Femur (tissue), 1 donor: ENCODE measurements around the gene LMOD1.

Source experiments
- DNase-seq: peaks from one replicate; pipeline ENCODE4 v3.0.0-alpha.2; 2017

The LMOD1 gene

DNA sequence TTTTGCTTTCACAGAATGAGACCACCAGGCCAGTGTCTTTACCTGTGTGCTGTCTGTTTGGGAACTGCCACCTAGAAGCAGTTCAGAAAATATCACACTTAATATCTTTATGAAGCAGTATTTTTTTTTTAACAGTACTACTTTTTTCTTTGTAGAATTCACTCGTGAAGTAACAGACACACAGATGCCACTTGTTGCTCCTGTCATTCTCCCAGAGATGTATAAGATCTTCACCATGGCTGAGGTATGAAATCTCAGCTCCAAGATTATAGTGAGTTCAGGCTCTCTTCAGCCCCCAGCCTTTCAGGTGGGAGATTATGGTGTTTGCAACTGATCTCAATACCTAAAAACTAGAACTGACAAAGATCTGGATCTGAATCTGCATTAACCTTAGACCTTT is 94.4 kb downstream of the LMOD1 start:
- DNase-seq: no peak

DNA sequence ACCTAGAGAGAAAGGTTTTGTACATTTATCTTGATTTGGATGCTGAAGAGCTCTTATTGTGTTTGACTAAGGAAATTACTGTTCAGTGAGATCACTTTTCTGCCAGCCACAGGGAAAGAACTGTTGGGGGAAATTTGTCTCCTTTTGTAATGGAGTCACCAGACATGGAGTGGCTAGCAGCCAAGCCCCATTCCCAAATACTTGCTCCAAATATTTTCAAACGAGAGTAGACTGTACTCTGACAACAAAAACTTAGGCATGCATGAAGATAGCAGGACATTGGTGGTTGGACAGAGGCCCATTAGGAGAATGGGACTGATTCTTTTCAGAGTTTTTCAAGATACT is 96.3 kb downstream of the LMOD1 start:
- no peak for DNase-seq

DNA sequence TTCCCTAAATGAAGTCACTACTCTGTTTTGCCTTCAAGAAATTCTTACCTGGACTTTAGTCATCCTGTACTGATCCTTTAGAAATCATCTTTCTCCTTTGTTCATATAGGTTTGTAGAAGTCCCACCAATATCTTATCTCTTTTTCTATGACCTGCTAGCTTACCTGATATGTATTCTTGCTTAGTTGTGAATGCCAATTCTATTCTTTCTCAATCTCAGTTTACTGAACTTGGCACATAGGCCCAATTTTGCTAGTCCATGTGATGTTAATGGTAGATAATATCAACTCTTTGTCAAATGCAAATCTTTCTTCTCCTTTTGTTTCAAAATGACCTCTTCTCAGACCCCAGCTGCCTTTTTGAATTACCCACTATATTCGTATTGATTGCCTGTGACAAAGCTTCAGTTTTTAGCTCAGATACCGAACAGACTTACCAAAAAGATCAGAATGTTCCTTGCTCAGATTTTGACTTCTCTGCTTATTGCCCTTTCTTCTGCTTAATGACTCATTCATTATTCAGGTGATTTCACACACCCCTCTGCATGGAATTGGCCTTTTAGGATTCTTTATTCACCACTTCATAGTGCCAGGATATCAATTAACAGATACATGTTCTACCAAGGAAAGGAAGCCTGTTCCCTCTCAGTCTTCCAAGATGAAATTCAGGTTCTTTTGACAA is 96.8 kb downstream of the LMOD1 start:
- DNase-seq: no peak

DNA sequence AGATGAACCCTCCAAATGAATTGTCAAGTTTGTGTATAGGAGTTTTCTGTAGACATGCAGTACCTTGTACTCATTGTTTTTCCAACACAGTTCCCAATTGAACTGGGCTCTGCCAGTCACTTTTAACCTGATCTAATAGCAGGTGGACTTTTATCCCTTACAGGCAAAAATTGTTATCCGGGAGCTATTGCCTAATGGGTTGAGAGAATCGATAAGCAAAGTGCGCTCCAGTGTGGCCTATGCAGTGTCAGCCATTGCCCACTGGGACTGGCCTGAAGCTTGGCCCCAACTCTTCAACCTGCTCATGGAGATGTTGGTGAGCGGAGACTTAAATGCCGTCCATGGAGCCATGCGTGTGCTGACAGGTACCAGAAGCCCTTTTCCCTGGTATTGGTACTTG is 98.1 kb downstream of the LMOD1 start:
- DNase-seq: no peak

DNA sequence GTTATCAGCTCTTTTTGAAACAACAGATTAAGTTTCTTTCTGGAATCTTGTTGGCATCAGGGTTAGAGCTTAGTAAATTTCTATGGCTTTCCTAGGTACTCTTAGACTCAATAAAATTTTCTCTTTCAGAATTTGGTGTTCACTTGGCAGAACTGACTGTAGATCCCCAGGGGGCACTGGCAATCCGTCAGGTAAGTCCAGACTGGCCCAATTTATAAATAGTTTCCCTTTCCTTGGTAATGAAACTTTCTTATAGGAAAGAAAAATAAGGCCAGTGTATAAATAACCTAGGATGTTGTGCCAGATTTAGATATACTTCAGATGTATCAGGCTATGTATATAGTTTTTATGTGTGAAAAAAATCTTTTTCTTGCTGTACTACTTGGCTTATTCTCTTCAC is 99.2 kb downstream of the LMOD1 start:
- DNase-seq: no peak
